Activated naive CD8-positive, alpha-beta T cell treated with anti-CD3 and anti-CD28 coated beads, Interleukin-2, amount 50 U/mL, for 24 hours (primary cell): ENCODE data around the gene KRTAP10-6.
"Not testable (repeated sequence)": the region's sequence is repeated elsewhere in the genome, so short reads cannot be mapped to it uniquely, and the experiment has no call there.

Experiments
- ATAC-seq: fragments of 150-1000 bp; cut with Tn5 transposase; one replicate; pipeline ENCODE4 v1.10.0; 2021
- DNase-seq: peaks from one replicate; pipeline ENCODE4 v3.0.0; 2021
- H3K27ac Mint-ChIP-seq: one replicate; pipeline ENCODE4 v1.8.0; 2021; ENCODE audit warnings: mild to moderate bottlenecking, mixed read lengths
- H3K27me3 Mint-ChIP-seq: one replicate; pipeline ENCODE4 v1.8.0; 2021; ENCODE audit warnings: mixed read lengths
- H3K36me3 Mint-ChIP-seq: one replicate; pipeline ENCODE4 v1.8.0; 2021; ENCODE audit warnings: low read depth, mixed read lengths
- H3K4me1 Mint-ChIP-seq: one replicate; pipeline ENCODE4 v1.8.0; 2021; ENCODE audit warnings: mixed read lengths
- H3K4me3 Mint-ChIP-seq: one replicate; pipeline ENCODE4 v1.8.0; 2021; ENCODE audit warnings: mild to moderate bottlenecking, moderate library complexity, mixed read lengths
- H3K9me3 Mint-ChIP-seq: one replicate; pipeline ENCODE4 v1.8.0; 2021; ENCODE audit warnings: mixed read lengths

The KRTAP10-6 gene

GRCh38 chr21:44569861-44570517, 22.3 kb downstream of the KRTAP10-6 start:
- no peak overlapping the region for H3K4me3 Mint-ChIP-seq
- no peak for ATAC-seq
- no peaks in the 10 kb centered on the region for H3K9me3 Mint-ChIP-seq
- peaks cover 9% of the 10 kb centered on the region for H3K4me1 Mint-ChIP-seq
- H3K27ac Mint-ChIP-seq, result no peak overlapping the region
- H3K36me3 Mint-ChIP-seq, result no peaks in the 10 kb centered on the region
- no peak for DNase-seq
- H3K27me3 Mint-ChIP-seq, result no peaks in the 10 kb centered on the region

GRCh38 chr21:44568667-44569556, 23.4 kb downstream of the KRTAP10-6 start:
- no peak overlapping the region for H3K27ac Mint-ChIP-seq

GRCh38 chr21:44568261-44568660, 24.0 kb downstream of the KRTAP10-6 start:
- no peak for DNase-seq
- no peak overlapping the region for H3K4me3 Mint-ChIP-seq
- no peak overlapping the region for H3K27ac Mint-ChIP-seq
- no peaks in the 10 kb centered on the region for H3K36me3 Mint-ChIP-seq
- peaks cover 15% of the 10 kb centered on the region for H3K4me1 Mint-ChIP-seq
- no peaks in the 10 kb centered on the region for H3K27me3 Mint-ChIP-seq
- no peak for ATAC-seq
- H3K9me3 Mint-ChIP-seq, result no peaks in the 10 kb centered on the region

More at GRCh38 chr21:44568667-44569556, 23.4 kb downstream of the KRTAP10-6 start:
- Mint-ChIP-seq H3K9me3 (no peaks in the 10 kb centered on the region), H3K36me3 (no peaks in the 10 kb centered on the region), H3K4me3 (no peak overlapping the region), H3K27me3 (no peaks in the 10 kb centered on the region), H3K4me1 (peaks cover 15% of the 10 kb centered on the region)
- DNase-seq, result no peak
- ATAC-seq, result no peak

- Mint-ChIP-seq H3K27ac (no peak overlapping the region), H3K4me3 (no peak overlapping the region), H3K4me1 (peaks cover 15% of the 10 kb centered on the region), H3K27me3 (no peaks in the 10 kb centered on the region), H3K9me3 (no peaks in the 10 kb centered on the region), H3K36me3 (no peaks in the 10 kb centered on the region)
- ATAC-seq (no peak), DNase-seq (no peak)
These were observed 24.7 kb downstream of the KRTAP10-6 start for GRCh38 chr21:44567481-44568171.

GRCh38 chr21:44566403-44566802, 25.9 kb downstream of the KRTAP10-6 start:
- H3K4me1 Mint-ChIP-seq, result peaks cover 15% of the 10 kb centered on the region
- H3K4me3 Mint-ChIP-seq, result no peak overlapping the region
- H3K9me3 Mint-ChIP-seq, result peaks cover 8% of the 10 kb centered on the region
- no peak overlapping the region for H3K27ac Mint-ChIP-seq
- H3K36me3 Mint-ChIP-seq, result peaks cover 2% of the 10 kb centered on the region
- no peak for ATAC-seq
- H3K27me3 Mint-ChIP-seq, result no peaks in the 10 kb centered on the region
- no peak for DNase-seq

- no peak for DNase-seq
- H3K4me3 Mint-ChIP-seq, result no peak overlapping the region
- peaks cover 5% of the 10 kb centered on the region for H3K36me3 Mint-ChIP-seq
- no peaks in the 10 kb centered on the region for H3K27me3 Mint-ChIP-seq
- no peak for ATAC-seq
- peaks cover 14% of the 10 kb centered on the region for H3K9me3 Mint-ChIP-seq
- H3K27ac Mint-ChIP-seq, result peak overlapping the region; percentile 70
- H3K4me1 Mint-ChIP-seq, result peaks cover 15% of the 10 kb centered on the region
These were observed 27.3 kb downstream of the KRTAP10-6 start for GRCh38 chr21:44564886-44565598.

GRCh38 chr21:44564099-44564498, 28.2 kb downstream of the KRTAP10-6 start:
- Mint-ChIP-seq H3K27me3 (no peaks in the 10 kb centered on the region), H3K36me3 (peaks cover 5% of the 10 kb centered on the region), H3K4me1 (peaks cover 15% of the 10 kb centered on the region), H3K9me3 (peaks cover 14% of the 10 kb centered on the region), H3K4me3 (no peak overlapping the region), H3K27ac (no peak overlapping the region)
- no peak for DNase-seq
- ATAC-seq, result no peak

- peaks cover 22% of the 10 kb centered on the region for H3K9me3 Mint-ChIP-seq
- no peak within 1 kb of the TSS for H3K27ac Mint-ChIP-seq
- H3K4me3 Mint-ChIP-seq, result no peak within 1 kb of the TSS
- ATAC-seq, result no peak
- H3K27me3 Mint-ChIP-seq, result peaks cover 9% of the 10 kb centered on the region
- DNase-seq, result no peak
- H3K4me1 Mint-ChIP-seq, result no peaks in the 10 kb centered on the region
- peaks cover 5% of the 10 kb centered on the region for H3K36me3 Mint-ChIP-seq
These were observed 33.6 kb downstream of the KRTAP10-6 start, which contains the start of gene KRTAP10-3 for GRCh38 chr21:44558695-44559094. KRTAP10-3 (minus strand) TSS chr21:44558795; CDS start chr21:44558715, 80 bp downstream.

GRCh38 chr21:44558329-44558675, 34.0 kb downstream of the KRTAP10-6 start:
- not testable (repeated sequence) for H3K4me3 Mint-ChIP-seq, ATAC-seq, H3K4me1 Mint-ChIP-seq, H3K27ac Mint-ChIP-seq, DNase-seq, H3K27me3 Mint-ChIP-seq, H3K36me3 Mint-ChIP-seq
- peaks cover 24% of the 10 kb centered on the region for H3K9me3 Mint-ChIP-seq

GRCh38 chr21:44557491-44558328, 34.6 kb downstream of the KRTAP10-6 start:
- Mint-ChIP-seq H3K4me3 (no peak overlapping the region), H3K27me3 (peaks cover 9% of the 10 kb centered on the region), H3K9me3 (peaks cover 26% of the 10 kb centered on the region), H3K36me3 (peaks cover 5% of the 10 kb centered on the region), H3K27ac (no peak overlapping the region), H3K4me1 (no peaks in the 10 kb centered on the region)
- ATAC-seq (no peak), DNase-seq (no peak)

GRCh38 chr21:44556879-44557278, 35.4 kb downstream of the KRTAP10-6 start:
- peaks cover 20% of the 10 kb centered on the region for H3K9me3 Mint-ChIP-seq
- H3K27ac Mint-ChIP-seq, result no peak overlapping the region
- peaks cover 9% of the 10 kb centered on the region for H3K27me3 Mint-ChIP-seq
- ATAC-seq, result no peak
- H3K4me3 Mint-ChIP-seq, result no peak overlapping the region
- no peaks in the 10 kb centered on the region for H3K4me1 Mint-ChIP-seq
- peaks cover 3% of the 10 kb centered on the region for H3K36me3 Mint-ChIP-seq
- DNase-seq, result no peak

- ATAC-seq (no peak), DNase-seq (no peak)
- H3K4me1 Mint-ChIP-seq, result no peaks in the 10 kb centered on the region
- peaks cover 13% of the 10 kb centered on the region for H3K9me3 Mint-ChIP-seq
- peaks cover 11% of the 10 kb centered on the region for H3K27me3 Mint-ChIP-seq
- no peaks in the 10 kb centered on the region for H3K36me3 Mint-ChIP-seq
- H3K27ac Mint-ChIP-seq, result no peak overlapping the region
- H3K4me3 Mint-ChIP-seq, result no peak overlapping the region
These were observed 37.0 kb downstream of the KRTAP10-6 start for GRCh38 chr21:44555200-44555875.

GRCh38 chr21:44552681-44553080, 39.6 kb downstream of the KRTAP10-6 start:
- Mint-ChIP-seq H3K27me3 (peaks cover 9% of the 10 kb centered on the region), H3K36me3 (peaks cover 2% of the 10 kb centered on the region), H3K4me3 (no peak overlapping the region), H3K27ac (no peak overlapping the region), H3K9me3 (peaks cover 14% of the 10 kb centered on the region), H3K4me1 (peaks cover 5% of the 10 kb centered on the region)
- ATAC-seq, result no peak
- no peak for DNase-seq
